HepG2 (cell line): ENCODE measurements around the gene CMAS. TPM values are rescaled to one million over a fixed set of nuclear protein-coding genes. Genes with fewer than 3 reads are reported as not detected.

ENCODE experiments used
- ATAC-seq: fragments of 200-7000 bp; cut with Tn5 transposase; 3 replicates; pipeline ENCODE4 v1.9.1; 2020; ENCODE audit warnings: mild to moderate bottlenecking, moderate library complexity
- BruUV-seq: library from RNA; stranded (reverse); fragments of 400-500 nt; replicated peaks from 2 replicates; lab custom pipeline; 2021; lab: Mats Ljungman, UMichigan
- CTCF ChIA-PET: fragments of 300-600 bp; formaldehyde crosslinking; extraction: SDS; loops from one replicate; lab custom pipeline; 2021; ENCODE audit warnings: low total read pairs, inconsistent platforms, low intra/inter-chr PET ratio; lab: Yijun Ruan, JAX
- POLR2A ChIA-PET: fragments of 350-600 bp; sonication (Branson Sonifier 250); formaldehyde crosslinking; loops from one replicate; lab custom pipeline; 2020; ENCODE audit warnings: antibody characterized with exemption, inconsistent platforms; lab: Yijun Ruan, JAX
- DNase-seq: peaks from one replicate; pipeline ENCODE4 v3.0.0-alpha.2; 2015; ENCODE audit warnings: low spot score
- FAIRE-seq: peaks from 3 replicates; lab custom pipeline; 2011; peaks lifted over from hg19 to GRCh38; lab: Jason Lieb, UNC
- H2AFZ ChIP-seq: one replicate; pipeline ENCODE4 v1.6.1; 2011; ENCODE audit warnings: low read length, inconsistent platforms
- H3K27ac ChIP-seq: fragments of 300-600 bp; 3 replicates; pipeline ENCODE4 v1.8.0; 2011; ENCODE audit warnings: mixed run types, mild to moderate bottlenecking, mixed read lengths, low read length, inconsistent platforms; ENCODE audit not compliant: insufficient read depth; ENCODE audit errors: extremely low read length
- H3K27me3 ChIP-seq, 2 experiments: fragments of 200-600 bp in 1 of 2; 2 replicates in 1 of 2; 3 replicates in 1 of 2; pipeline versions ENCODE4 v1.6.0 to v1.8.0; 2011; ENCODE audit warnings: low read length in 2 of 2, mild to moderate bottlenecking in 2 of 2, moderate library complexity in 2 of 2, inconsistent platforms in 1 of 2; ENCODE audit not compliant: insufficient read depth in 2 of 2, control insufficient read depth in 1 of 2
- H3K36me3 ChIP-seq, 2 experiments: fragments of 200-600 bp in 1 of 2; replicated peaks in 1 of 2; 2 replicates in 1 of 2; 3 replicates in 1 of 2; pipeline versions ENCODE4 v1.5.1 to v1.8.0; 2011; ENCODE audit warnings: low read length in 2 of 2, inconsistent platforms in 1 of 2; ENCODE audit not compliant: insufficient read depth in 2 of 2, control insufficient read depth in 1 of 2
- H3K4me1 ChIP-seq: 2 replicates; pipeline ENCODE4 v1.5.1; 2012; ENCODE audit warnings: low read length, inconsistent platforms; ENCODE audit not compliant: insufficient read depth
- H3K4me2 ChIP-seq: 2 replicates; pipeline ENCODE4 v1.6.0; 2011; ENCODE audit warnings: low read depth, low read length, inconsistent platforms
- H3K4me3 ChIP-seq, 3 experiments: fragments of 200-600 bp in 1 of 3; sonication (generic), shearing (Covaris generic) in 1 of 3; replicated peaks in 1 of 3; 2 replicates each; pipeline ENCODE4 v1.5.1; 2011 to 2016; ENCODE audit warnings: low read length in 3 of 3, inconsistent platforms in 2 of 3, low read depth in 2 of 3, mild to moderate bottlenecking in 2 of 3, control low read depth in 1 of 3, mixed read lengths in 1 of 3; ENCODE audit not compliant: insufficient read depth in 1 of 3
- H3K79me2 ChIP-seq: one replicate; pipeline ENCODE4 v1.6.1; 2011; ENCODE audit warnings: low read length, inconsistent platforms; ENCODE audit not compliant: insufficient read depth
- H3K9ac ChIP-seq: 2 replicates; pipeline ENCODE4 v1.6.0; 2011; ENCODE audit warnings: mild to moderate bottlenecking, low read depth, low read length, inconsistent platforms; ENCODE audit not compliant: insufficient read depth
- H3K9me3 ChIP-seq: 2 replicates; pipeline ENCODE4 v1.5.1; 2012; ENCODE audit warnings: mild to moderate bottlenecking, low read length
- H4K20me1 ChIP-seq: 2 replicates; pipeline ENCODE4 v1.6.0; 2011; ENCODE audit warnings: inconsistent platforms, mild to moderate bottlenecking, low read length, moderate library complexity; ENCODE audit not compliant: insufficient read depth
- FOSL2 ChIP-seq: sonication (generic); formaldehyde crosslinking; IDR thresholded peaks from 2 replicates; pipeline ENCODE4 v1.4.0; 2020; ENCODE audit warnings: missing genetic modification reagents
- HES4 ChIP-seq: sonication (generic); formaldehyde crosslinking; IDR thresholded peaks from 2 replicates; pipeline ENCODE4 v1.9.0; 2021; ENCODE audit warnings: mild to moderate bottlenecking, missing genetic modification reagents, borderline replicate concordance
- HOXA3 ChIP-seq: sonication (generic); formaldehyde crosslinking; IDR thresholded peaks from 2 replicates; pipeline ENCODE4 v1.5.0; 2020; ENCODE audit warnings: missing genetic modification reagents
- REXO4 ChIP-seq: sonication (generic); formaldehyde crosslinking; IDR thresholded peaks from 2 replicates; pipeline ENCODE4 v1.8.0; 2022; ENCODE audit warnings: missing genetic modification reagents, mild to moderate bottlenecking, borderline replicate concordance
- SIX4 ChIP-seq: sonication (generic); formaldehyde crosslinking; IDR thresholded peaks from 2 replicates; pipeline ENCODE4 v1.4.0; 2020; ENCODE audit warnings: missing genetic modification reagents
- SOX5 ChIP-seq: IDR thresholded peaks from 2 replicates; pipeline ENCODE4 v1.6.1; 2016; ENCODE audit warnings: borderline replicate concordance
- SOX6 ChIP-seq, 2 experiments: fragments of 450-650 bp in 1 of 2; sonication (generic) in 1 of 2; formaldehyde crosslinking in 1 of 2; IDR thresholded peaks; 2 replicates each; pipeline versions ENCODE4 v1.4.0 to v1.6.1; 2017 to 2020; ENCODE audit warnings: antibody characterized with exemption in 1 of 2, mild to moderate bottlenecking in 1 of 2, missing genetic modification reagents in 1 of 2
- THAP11 ChIP-seq: IDR thresholded peaks from 2 replicates; pipeline ENCODE4 v1.6.1; 2016; ENCODE audit warnings: missing biosample characterization, missing genetic modification reagents
- ZNF24 ChIP-seq: fragments of 450-650 bp; IDR thresholded peaks from 2 replicates; pipeline ENCODE4 v1.6.1; 2017; ENCODE audit warnings: antibody characterized with exemption, mild to moderate bottlenecking
- ZNF619 ChIP-seq: sonication (generic); formaldehyde crosslinking; IDR thresholded peaks from 2 replicates; pipeline ENCODE4 v1.4.0; 2020; ENCODE audit warnings: mild to moderate bottlenecking, missing genetic modification reagents
- WGBS: methylation state at CpG from one replicate; pipeline ENCODE4 v1.1.6; 2017; ENCODE audit warnings: low lambda C conversion rate; 5-methylcytosine and 5-hydroxymethylcytosine counted together
- in situ Hi-C: cut with HindIII; loops from 2 replicates; pipeline ENCODE4 v1.10.0; 2017; ENCODE audit warnings: low pct_unique_long_range_greater_than_20kb; ENCODE audit not compliant: extremely low pct_ligation_motif_present
- intact Hi-C: fragments of 100-400 bp; cut with micrococcal nuclease; formaldehyde crosslinking; loops from one replicate; pipeline ENCODE4 v1.10.0; 2022; ENCODE audit not compliant: unreplicated experiment
- polyA plus RNA-seq, 8 experiments: library from polyadenylated mRNA; depleted of rRNA in 3 of 8; stranded (reverse) in 7 of 8; unstranded in 1 of 8; fragments of >200 nt; fragmentation: Illumina TruSeq in 4 of 8; extraction: Trizol in 4 of 8; gene quantifications; 2 replicates each; pipeline versions ENCODE4 v1.2.1 to v1.2.3, GENCODE V29; 2011 to 2016; ENCODE audit warnings: low read depth in 4 of 8, missing spikeins in 1 of 8, mixed read lengths in 1 of 8; ENCODE audit not compliant: insufficient read depth in 1 of 8
- total RNA-seq, 5 experiments: library from RNA; depleted of rRNA; stranded (reverse); fragments of >200 nt; fragmentation: Illumina TruSeq; extraction: Trizol; gene quantifications; 2 replicates each; pipeline ENCODE4 v1.2.3, GENCODE V29; 2016; ENCODE audit warnings: low read depth in 1 of 5
- TF ChIP-seq, protein P1 (sequence below): IDR thresholded peaks from 2 replicates; pipeline ENCODE4 v1.6.1; 2018; ENCODE audit warnings: missing genetic modification reagents
- TF ChIP-seq, protein P2 (sequence below): sonication (generic); formaldehyde crosslinking; IDR thresholded peaks from 2 replicates; pipeline ENCODE4 v1.4.0; 2020; ENCODE audit warnings: missing genetic modification reagents
- TF ChIP-seq, protein P3 (sequence below): sonication (generic); formaldehyde crosslinking; IDR thresholded peaks from 2 replicates; pipeline ENCODE4 v1.4.0; 2020; ENCODE audit warnings: missing genetic modification reagents

CMAS gene
- total and polyA plus RNA-seq, 2 of the 13 experiments (the other 11 are each of a cell fraction or from before 2014, with no cell fraction given) = 14.0 to 21.3 TPM

DNA sequence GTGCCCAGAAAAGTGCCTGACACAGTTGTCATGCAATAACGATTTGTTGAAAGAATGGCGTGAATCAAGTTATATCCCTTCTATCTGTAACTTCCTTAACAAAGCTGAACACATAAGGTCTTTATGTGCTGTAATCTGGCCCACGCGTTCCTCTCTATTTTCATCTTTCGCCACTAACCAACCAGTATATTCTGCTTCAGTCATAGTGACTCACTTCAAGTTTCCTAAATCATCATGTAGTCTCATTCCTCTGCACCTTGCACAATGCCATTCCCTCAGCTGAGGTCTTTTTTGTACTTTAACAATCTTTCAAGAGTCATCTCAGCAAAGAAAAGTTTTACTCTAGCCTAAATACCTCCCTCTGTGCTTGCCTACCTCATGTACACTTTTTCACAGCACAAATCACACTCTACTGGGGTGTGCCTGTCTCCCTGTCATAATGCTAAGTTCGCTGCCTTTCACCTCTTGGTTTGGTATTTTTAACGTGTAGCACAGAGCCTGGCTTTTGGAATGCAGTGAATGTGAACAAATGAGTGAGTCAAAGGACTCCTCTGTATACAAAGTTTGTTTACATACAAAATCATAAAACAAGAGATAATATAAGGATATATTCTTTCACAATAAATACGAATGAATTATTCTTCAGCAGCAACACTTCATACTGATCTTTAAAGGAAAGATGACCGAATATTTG is 2.9 kb upstream of the CMAS start:
- H3K4me1 ChIP-seq = peaks cover 55% of the 10 kb centered on the region
- WGBS = 50% methylated on average over 9 of the region's 9 CpGs
- no peaks in the 10 kb centered on the region for H4K20me1 ChIP-seq
- H3K9me3 ChIP-seq = no peaks in the 10 kb centered on the region
- FAIRE-seq (no peak), ATAC-seq (no peak), DNase-seq (no peak)
- no peak overlapping the region for H3K27ac ChIP-seq
- no TSS peak for BruUV-seq
- TF ChIP-seq FOSL2 = 0 out of 2 replicates have a peak, but pooled peaks have one; percentile 6
- no peak for TF ChIP-seq ZNF619
- TF ChIP-seq ZNF24 = 0 out of 2 replicates have a peak, but pooled peaks have one; percentile 62
- peak overlapping the region; percentile 10 for H2AFZ ChIP-seq
- H3K4me3 ChIP-seq = no peak overlapping the region
- CTCF ChIA-PET = no interaction called here
- no peaks in the 10 kb centered on the region for H3K36me3 ChIP-seq
- in situ Hi-C loops = loop anchor here (25.0 kb wide), 1 partner anchor 531 kb away; the partner anchor contains the start of genes GOLT1B and RECQL
- H3K9ac ChIP-seq = no peak overlapping the region
- H3K4me2 ChIP-seq = peak overlapping the region; percentile 48
- H3K79me2 ChIP-seq = peaks cover 8% of the 10 kb centered on the region
- intact Hi-C loops = no loop called here
- POLR2A ChIA-PET = no interaction called here
- H3K27me3 ChIP-seq = no peaks in the 10 kb centered on the region; a peak in 1 of 5 replicates

DNA sequence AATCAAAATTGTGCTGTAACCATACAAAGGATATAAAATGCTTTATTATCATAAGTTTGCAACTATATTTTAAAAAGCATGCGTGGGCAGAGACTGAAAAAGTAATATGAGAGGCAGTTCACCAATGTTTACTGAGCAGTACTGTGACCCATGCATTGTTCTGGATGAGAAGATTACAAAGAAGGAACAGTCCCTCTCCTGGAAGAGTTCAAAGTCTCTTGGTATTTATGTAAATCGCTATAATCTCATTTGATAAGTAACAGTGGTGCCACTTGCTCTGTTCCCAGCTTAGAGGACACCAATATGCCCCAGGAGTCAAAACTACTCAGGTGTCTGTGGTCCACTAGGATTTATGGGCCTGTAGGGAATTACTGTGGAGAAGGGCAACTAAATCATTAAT is 2.1 kb upstream of the CMAS start:
- Histone ChIP-seq H3K4me3 (peak overlapping the region in 1 of 3 experiments; percentile 6; a peak in 2 of 6 replicates), H3K4me2 (peak overlapping the region; percentile 48), H2AFZ (peak overlapping the region; percentile 43), H3K9ac (no peak overlapping the region), H3K4me1 (peaks cover 62% of the 10 kb centered on the region), H3K9me3 (no peaks in the 10 kb centered on the region), H3K36me3 (no peaks in the 10 kb centered on the region), H4K20me1 (no peaks in the 10 kb centered on the region), H3K27me3 (no peaks in the 10 kb centered on the region; a peak in 1 of 5 replicates), H3K27ac (no peak overlapping the region), H3K79me2 (peaks cover 8% of the 10 kb centered on the region)
- ChIA-PET CTCF (no interaction called here), POLR2A (no interaction called here)
- ATAC-seq (no peak), FAIRE-seq (no peak), DNase-seq (no peak)
- in situ Hi-C loops (loop anchor here (25.0 kb wide), 1 partner anchor 532 kb away; the partner anchor contains the start of genes GOLT1B and RECQL), intact Hi-C loops (no loop called here)
- WGBS = 5% methylated on average over 2 of the region's 2 CpGs
- no TSS peak for BruUV-seq
- TF ChIP-seq HOXA3 (CRISPR knock-in tag) (no peak), THAP11 (peak; percentile 7; the same call in 1 of the 2 replicates), SOX5 (peak; percentile 54; the same call in 1 of the 2 replicates), REXO4 (CRISPR knock-in tag) (no peak), SOX6 (IDR thresholded peaks at IDR 0.05) (no peak), SOX6 (CRISPR knock-in tag; IDR thresholded peaks at IDR 0.05) (peak; percentile 41; the same call in 1 of the 2 replicates), HES4 (CRISPR knock-in tag) (no peak), SIX4 (0 out of 2 replicates have a peak, but pooled peaks have one; percentile 26)
- TF ChIP-seq, protein P1, sequence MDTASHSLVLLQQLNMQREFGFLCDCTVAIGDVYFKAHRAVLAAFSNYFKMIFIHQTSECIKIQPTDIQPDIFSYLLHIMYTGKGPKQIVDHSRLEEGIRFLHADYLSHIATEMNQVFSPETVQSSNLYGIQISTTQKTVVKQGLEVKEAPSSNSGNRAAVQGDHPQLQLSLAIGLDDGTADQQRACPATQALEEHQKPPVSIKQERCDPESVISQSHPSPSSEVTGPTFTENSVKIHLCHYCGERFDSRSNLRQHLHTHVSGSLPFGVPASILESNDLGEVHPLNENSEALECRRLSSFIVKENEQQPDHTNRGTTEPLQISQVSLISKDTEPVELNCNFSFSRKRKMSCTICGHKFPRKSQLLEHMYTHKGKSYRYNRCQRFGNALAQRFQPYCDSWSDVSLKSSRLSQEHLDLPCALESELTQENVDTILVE (CRISPR knock-in tag) = no peak
- TF ChIP-seq, protein P2, sequence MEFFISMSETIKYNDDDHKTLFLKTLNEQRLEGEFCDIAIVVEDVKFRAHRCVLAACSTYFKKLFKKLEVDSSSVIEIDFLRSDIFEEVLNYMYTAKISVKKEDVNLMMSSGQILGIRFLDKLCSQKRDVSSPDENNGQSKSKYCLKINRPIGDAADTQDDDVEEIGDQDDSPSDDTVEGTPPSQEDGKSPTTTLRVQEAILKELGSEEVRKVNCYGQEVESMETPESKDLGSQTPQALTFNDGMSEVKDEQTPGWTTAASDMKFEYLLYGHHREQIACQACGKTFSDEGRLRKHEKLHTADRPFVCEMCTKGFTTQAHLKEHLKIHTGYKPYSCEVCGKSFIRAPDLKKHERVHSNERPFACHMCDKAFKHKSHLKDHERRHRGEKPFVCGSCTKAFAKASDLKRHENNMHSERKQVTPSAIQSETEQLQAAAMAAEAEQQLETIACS (CRISPR knock-in tag) = no peak
- TF ChIP-seq, protein P3, sequence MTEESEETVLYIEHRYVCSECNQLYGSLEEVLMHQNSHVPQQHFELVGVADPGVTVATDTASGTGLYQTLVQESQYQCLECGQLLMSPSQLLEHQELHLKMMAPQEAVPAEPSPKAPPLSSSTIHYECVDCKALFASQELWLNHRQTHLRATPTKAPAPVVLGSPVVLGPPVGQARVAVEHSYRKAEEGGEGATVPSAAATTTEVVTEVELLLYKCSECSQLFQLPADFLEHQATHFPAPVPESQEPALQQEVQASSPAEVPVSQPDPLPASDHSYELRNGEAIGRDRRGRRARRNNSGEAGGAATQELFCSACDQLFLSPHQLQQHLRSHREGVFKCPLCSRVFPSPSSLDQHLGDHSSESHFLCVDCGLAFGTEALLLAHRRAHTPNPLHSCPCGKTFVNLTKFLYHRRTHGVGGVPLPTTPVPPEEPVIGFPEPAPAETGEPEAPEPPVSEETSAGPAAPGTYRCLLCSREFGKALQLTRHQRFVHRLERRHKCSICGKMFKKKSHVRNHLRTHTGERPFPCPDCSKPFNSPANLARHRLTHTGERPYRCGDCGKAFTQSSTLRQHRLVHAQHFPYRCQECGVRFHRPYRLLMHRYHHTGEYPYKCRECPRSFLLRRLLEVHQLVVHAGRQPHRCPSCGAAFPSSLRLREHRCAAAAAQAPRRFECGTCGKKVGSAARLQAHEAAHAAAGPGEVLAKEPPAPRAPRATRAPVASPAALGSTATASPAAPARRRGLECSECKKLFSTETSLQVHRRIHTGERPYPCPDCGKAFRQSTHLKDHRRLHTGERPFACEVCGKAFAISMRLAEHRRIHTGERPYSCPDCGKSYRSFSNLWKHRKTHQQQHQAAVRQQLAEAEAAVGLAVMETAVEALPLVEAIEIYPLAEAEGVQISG (CRISPR knock-in tag) = no peak
